Pulmonary artery endothelial cell (primary cell): Measurements from ENCODE around the gene FAIM2. TPM values are rescaled to one million over a fixed set of nuclear protein-coding genes. Genes with fewer than 3 reads are reported as not detected.

Experiments used
- DNase-seq: peaks from one replicate; pipeline ENCODE4 v3.0.0-alpha.2; 2011; ENCODE audit warnings: low read depth, low spot score
- total RNA-seq: library from RNA; depleted of rRNA; stranded (reverse); fragments of >200 nt; gene quantifications from 2 replicates; pipeline ENCODE4 v1.2.3, GENCODE V29; 2014

FAIM2 gene
- total RNA-seq, 1 donor from 2014 or later = not detected

GRCh38 chr12:49939707-49940106 lies 36.0 kb upstream of the FAIM2 start:
- DNase-seq = no peak

DNA sequence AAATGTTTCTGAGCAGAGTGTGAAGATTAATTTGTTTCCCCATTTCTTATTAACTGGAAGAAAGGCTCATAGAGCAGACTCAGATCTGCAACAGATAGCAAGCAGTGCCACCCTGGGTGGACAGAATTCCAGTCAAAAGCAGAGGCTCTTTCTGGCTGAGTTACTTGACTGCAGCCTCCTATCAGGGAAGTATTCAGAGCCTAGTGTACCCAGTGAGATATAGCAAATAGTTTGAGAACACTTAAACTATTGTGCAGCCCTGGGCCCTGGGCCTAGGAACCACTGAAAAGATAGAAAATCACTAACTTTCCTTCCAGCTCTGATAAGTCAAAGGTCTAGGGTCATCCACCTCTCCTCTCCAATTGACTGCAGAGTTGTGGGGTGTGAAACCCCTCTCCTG lies 35.6 kb upstream of the FAIM2 start:
- DNase-seq = no peak

- no peak for DNase-seq
Observed at GRCh38 chr12:49937639-49938300, 34.1 kb upstream of the FAIM2 start.

- no peak for DNase-seq
Observed at GRCh38 chr12:49936925-49937324, 33.2 kb upstream of the FAIM2 start.

- DNase-seq = no peak
Observed at GRCh38 chr12:49934505-49934904, 30.8 kb upstream of the FAIM2 start.

- no peak for DNase-seq
Observed at GRCh38 chr12:49933796-49934195, 30.1 kb upstream of the FAIM2 start.

- no peak for DNase-seq
Observed at GRCh38 chr12:49932533-49933130, 28.9 kb upstream of the FAIM2 start.

DNA sequence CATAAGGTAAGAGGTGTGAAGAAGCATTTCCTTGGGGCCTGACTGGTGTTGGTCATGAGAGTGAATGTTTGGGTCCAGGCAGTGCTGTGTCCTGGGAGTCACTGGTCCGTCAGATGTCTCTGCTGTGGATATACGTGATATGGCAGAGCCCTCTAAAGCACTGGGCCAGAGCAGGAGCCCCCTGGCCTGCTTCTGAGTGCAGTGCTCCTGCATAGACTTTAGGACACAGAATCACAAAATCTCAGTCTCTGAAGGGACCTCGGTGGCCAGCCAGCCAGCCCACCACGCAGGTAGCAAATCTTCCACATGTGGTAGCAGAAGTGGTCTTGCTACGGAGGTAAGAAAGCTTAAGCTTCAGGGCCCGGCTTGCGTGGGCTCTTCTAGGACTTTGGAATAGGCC lies 28.3 kb upstream of the FAIM2 start:
- DNase-seq = no peak

DNA sequence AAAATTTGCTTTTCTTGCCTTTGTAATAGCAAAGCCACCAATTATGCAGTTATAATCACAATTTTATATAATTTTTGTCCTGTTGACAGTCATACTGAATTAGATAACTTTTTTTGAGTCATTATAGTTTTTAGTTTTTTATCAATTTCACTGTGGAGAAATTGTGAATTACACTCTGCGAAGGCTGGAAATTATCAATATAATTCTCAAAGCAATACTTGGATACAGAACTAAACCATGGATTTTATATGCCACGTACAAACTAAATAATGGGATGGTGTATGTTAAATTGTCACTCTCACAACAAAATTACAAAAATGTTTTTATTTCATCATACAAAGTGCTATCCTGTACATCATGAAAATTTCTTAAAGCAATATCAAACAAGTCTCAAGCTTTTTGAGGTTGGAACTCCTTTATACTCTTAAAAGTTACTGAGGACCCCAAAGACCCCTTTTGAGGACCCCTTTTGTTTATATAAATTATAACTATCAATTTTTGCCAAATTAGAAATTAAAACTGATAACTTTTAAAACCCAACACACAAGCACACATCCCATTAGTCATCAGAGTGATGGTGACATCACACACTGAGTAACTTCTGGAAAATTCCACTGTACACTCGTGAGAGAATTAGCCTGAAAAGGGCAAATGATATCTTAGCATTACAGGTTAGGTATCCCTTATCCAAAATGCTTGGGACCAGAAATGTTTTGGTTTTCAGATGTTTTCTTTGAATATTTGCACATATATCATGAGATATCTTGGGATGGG lies 27.0 kb upstream of the FAIM2 start:
- peak; percentile 7 for DNase-seq

DNA sequence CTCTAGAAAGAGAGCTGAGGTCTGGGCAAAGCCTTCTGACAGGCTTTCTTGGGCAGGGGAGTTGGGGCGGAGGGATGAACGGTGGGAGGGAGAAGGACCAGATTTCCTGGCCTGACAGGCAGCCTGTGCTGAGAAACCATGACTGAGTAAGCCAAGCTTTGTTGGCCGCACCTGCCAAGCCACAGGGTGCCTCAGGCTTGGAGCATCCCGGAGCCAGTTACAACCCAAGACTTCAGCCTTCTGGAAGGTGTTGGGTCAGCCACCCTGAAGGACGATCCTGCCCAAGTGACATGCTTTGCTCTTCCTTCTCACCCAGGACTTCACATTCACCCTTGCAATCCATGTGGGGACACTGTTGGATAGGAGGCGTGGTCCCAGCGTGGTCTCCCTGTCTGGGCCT lies 25.9 kb upstream of the FAIM2 start:
- no peak for DNase-seq

- DNase-seq = no peak
Observed at GRCh38 chr12:49928471-49928870, 24.8 kb upstream of the FAIM2 start.

DNA sequence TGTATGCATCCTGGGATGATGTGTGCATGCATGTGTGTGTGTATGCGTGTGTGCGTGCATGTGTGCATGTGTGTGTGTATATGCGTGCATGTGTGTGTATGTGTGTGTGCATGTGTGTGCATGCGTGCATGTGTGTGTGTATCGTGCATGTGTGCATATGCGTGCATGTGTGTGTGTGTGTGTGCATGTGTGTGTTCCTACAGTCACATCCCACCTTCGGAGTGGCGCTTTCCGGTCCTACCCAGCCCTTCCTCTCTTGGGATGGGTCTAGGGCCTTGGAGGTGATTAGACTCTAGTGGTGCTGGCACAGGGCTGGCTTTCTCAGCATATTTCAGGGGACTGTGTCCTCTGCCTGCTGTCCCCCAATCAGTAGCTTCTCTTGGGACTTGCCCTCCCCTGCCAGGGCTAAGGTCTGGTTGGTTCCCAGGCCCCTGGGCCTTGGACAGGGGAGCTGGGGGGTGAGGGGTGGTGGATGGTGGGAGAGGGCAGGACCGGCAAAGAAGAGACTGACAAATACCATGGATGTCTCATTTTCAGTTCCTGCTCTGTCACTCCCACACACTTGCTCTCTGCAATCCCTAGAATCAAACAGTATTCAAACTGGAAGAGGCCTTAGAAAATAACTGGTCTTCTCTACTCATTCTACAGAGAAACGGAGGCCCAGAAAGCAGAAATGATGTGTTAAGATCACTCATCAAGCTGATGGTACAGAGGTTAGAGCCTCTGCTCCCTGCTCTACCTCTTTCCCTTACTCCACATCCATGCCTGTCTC lies 21.9 kb upstream of the FAIM2 start:
- no peak for DNase-seq

- DNase-seq = no peak
Observed at GRCh38 chr12:49924628-49925246, 21.0 kb upstream of the FAIM2 start.

GRCh38 chr12:49923880-49924556 lies 20.3 kb upstream of the FAIM2 start:
- no peak for DNase-seq

DNA sequence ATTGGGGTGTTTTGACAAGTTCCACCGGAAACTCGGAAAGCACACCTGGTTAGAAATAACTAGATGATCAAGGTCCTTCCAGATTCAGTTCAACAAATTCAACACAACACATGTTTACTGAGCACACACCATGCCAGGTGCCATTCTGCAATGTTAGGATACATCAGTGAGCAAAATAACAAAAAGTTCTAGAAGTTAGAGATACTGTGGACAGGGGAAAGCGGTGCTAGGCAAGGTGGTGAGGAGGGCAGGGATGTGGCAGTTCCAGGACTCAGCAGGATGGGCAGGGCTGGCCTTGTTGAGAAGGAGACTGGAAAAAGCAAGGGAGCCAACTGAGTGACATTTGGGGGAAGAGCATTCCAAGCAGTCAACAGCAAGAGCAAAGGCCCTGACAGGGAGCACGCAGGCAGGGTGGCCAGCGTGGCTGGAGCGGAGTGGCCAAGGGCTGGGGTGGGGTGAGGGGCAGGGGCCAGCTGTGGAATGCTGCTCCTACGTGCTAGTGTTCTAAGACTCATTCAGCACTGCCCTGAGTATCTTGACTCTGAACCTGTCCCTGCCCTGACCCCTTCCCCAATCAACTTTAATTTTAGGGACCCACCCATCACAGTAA lies 19.4 kb upstream of the FAIM2 start:
- DNase-seq = no peak

- DNase-seq = no peak
Observed at GRCh38 chr12:49922349-49923034, 18.8 kb upstream of the FAIM2 start.

DNA sequence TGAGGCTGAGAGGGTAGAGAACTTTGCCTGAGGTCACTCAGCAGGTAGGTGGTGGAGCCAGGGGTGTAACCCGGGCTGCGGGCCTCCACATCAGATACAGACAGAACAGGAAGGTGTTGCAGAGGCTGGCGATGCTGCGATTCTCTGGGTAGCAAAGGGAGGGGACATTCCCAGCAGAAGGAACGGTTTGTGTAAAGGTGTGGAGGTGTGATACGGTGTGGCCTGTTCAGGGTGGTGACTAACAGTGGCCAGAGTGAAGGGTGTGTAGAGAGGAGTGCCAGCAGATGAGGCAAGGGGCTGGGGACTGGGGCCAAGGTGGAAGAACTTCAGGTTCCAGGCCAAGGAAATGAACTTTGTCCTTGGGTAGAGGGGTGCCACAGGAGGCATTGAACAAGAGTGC lies 18.2 kb upstream of the FAIM2 start:
- no peak for DNase-seq

DNA sequence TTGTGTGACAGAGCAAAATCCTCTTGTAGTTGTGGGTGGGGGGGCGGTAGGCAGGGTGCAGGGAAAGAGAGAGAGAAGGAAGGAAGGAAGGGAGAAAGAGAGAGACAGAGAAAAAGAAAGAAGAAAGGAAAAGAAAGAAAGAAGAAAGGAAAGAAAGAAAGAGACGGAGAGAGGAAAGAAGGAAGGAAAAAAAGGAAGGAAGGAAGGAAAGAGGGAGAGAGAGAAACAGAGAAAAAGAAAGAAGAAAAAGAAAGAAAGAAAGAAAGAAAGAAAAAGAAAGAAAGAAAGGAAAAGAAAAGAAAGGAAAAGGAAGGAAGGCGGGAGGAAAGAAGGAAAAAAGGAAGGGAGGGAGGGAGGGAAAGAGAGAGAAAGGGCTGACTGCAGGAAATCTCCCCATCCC lies 17.6 kb upstream of the FAIM2 start:
- no peak for DNase-seq

GRCh38 chr12:49920915-49921286 lies 17.2 kb upstream of the FAIM2 start:
- no peak for DNase-seq
